Measurements from ENCODE around the gene DSCAM.
"Not testable (repeated sequence)": the region's sequence is repeated elsewhere in the genome, so short reads cannot be mapped to it uniquely, and the experiment has no call there.

The DSCAM gene

DNA sequence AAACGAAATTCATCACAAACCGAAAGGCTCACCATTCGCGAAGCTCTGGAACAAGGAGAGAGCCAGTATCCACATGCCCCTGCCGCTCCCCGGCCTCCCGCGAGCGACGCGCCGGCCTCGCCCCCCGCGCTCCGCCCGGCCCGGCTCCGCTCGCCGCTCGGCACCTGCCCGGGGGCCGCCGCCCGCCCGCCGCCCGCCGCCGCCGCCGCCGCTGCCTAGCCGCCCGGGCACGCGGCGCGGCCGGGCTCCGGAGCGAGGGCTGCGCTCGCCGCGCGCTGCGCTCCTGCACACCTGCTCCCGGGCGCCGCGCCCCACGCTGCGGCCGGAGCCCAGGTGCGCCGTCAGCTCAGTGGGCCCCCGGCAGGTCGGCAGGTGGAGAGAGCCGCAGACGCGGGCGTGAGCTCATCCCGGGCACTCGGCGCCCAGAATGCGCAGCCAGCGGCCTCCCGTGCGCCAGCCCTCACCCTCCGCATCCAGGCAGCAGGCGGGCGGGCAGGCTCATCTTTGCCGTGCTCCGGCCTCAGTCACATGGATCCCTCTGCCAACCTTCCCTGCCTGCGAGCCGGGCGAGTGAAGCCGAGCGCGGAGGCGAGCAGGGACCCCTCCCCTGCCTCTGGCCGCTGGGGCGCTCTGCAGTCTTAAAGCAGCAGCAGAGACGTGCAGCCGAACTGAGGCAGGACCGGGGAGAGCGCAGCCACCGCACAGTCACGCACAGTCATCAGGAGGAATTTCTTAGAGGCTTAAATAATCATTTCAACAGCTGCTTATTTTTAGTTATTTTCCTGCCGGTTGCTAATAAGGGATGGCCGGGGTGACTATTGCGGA, at the start of gene DSCAM:
Gene DSCAM, minus strand, starts transcription at position 572 of the 825 bp plus-strand sequence. Its CDS starts 497 bp downstream, at position 75.
- DNase-seq: no peak

- not testable (repeated sequence) for DNase-seq
Measured at GRCh38 chr21:40895697-40896096, 48.7 kb upstream of the DSCAM start.

GRCh38 chr21:40886931-40887330, 40.0 kb upstream of the DSCAM start:
- no peak for DNase-seq

- no peak for DNase-seq
Measured at GRCh38 chr21:40886006-40886405, 39.0 kb upstream of the DSCAM start.

DNA sequence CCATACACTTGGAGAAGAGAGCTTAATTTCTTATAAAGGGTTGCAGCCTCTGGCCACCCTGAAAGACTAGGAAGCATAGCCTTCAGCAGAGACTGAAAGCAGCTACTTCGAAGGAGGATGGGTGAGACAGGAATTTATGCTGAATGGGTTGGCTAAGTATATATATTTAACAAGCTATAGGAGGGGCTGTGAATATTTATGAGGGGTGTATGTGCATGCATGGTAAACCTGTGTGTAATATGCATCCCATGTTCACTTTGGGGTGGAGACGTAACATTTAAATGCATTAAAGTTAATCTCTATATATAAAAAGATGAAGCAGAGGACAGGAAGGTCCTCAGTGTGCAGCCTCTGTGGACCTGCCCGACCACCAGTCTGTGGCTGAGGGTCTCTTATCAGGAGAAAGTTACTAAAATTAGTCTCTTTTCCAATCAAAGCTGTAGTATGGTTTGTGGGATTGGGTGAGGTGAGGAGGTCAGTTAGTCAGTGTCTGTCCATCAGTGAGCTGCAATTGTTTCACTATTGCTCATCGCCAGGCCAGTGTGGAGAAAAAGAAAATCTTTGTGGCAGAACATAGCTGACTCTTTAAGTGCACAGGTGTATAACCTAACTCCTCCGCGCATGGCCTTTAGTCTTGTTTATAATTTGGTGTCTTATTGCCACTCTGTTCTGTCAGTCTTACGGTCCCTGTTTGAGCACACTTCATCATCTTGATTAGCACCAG, 35.4 kb upstream of the DSCAM start:
- no peak for DNase-seq

DNA sequence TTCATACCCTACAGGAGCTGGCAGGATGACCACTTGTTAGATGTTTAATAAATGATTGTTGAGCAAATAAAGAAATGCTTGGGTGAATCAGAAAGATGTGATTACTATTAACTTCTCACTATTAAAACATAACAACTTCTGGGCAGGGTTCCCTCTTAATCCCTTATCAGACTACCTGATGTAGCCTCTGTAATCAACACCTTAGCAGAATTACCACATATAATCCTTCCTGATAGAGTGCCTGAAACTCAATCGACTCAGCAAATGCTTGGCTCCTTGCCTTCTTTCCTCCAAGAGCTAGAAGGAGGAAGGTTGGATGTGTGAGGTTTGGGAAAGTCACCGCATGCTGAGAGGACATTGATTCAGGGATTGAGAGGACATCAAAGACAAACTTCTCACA, 34.8 kb upstream of the DSCAM start:
- no peak for DNase-seq

DNA sequence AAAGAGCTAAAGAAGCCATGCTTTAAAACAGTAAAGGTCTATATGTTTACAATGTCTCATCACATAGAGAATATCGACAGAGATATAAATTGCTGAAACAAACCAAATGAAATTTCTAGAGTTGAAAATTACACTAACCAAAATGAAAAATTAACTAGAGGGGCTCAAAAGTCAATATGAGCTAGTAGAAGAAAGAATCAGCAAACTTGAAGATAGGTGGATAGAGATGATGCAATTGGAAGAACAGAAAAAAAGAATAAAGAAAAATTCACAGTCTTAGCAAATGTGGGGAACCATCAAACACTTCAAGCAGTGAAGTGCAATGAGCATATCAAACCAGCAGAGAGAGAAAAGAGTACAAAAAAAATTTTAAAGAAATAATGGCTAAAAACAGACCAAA, 24.1 kb upstream of the DSCAM start:
- no peak for DNase-seq

DNA sequence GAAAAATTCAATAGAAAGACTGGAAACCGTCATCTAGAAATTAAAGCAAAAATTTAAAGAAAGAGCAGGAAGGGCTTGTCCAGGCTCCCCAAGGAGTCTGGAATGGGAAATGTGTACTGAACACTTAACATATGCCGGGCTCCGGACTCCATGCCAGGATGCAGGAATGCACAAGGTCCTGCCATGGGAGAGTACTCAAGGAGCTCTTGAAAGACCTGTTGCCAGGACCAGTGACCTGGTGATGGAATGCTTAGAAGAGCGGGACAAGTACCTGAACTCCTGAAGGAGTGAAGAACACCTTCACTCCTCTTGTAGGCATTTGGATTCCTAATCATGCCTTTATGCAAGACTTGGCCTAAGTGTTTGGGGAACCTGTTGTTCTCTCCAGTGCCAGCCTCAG, 16.9 kb upstream of the DSCAM start:
- no peak for DNase-seq

GRCh38 chr21:40858517-40858916, 11.6 kb upstream of the DSCAM start:
- DNase-seq: no peak

- no peak for DNase-seq
Measured at GRCh38 chr21:40853956-40854688, 7.2 kb upstream of the DSCAM start.

DNA sequence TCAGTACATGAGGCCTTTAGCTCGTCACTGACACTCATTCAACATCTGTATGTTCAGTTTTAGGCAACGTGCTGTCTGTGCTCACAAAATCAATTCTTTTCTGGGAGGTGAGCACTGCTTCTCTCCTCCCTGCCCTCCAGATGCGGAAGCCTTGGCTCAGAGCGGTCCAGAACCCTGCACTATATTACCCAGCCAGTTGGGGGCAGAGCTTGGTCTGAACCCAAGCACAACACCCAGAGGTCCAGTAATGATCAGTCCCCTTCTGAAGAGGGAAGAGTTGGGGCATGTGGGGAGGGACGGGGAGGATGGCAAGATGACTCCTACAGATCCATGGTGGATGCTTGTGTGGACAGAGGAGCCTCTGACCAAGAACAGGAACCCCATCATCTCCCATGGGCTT, 5.6 kb upstream of the DSCAM start:
- no peak for DNase-seq

GRCh38 chr21:40851749-40852148, 4.8 kb upstream of the DSCAM start:
- DNase-seq: no peak

DNA sequence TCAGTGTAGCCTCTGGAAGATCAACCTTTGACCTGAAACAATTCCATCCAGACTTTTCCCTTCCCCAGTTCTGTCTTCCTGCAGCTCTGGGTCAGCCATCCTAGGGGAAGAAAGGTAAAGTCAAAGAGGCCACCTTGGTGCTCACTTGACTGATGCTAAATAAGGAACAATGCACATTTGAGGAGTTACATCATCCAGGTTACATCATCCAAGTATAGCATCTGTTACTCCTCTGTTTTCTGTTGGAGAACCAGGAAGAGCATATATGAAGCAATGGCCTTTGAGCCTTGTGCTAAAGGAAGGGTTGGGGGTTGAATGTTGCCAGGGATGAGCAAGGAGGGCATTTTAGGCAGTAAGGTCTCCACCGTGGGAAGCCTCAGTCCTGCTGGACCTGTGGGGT, 3.1 kb upstream of the DSCAM start:
- DNase-seq: no peak

GRCh38 chr21:40847951-40848350, 993 bp upstream of the DSCAM start:
- no peak for DNase-seq

GRCh38 chr21:40846103-40846502, 855 bp downstream of the DSCAM start:
- no peak for DNase-seq

DNA sequence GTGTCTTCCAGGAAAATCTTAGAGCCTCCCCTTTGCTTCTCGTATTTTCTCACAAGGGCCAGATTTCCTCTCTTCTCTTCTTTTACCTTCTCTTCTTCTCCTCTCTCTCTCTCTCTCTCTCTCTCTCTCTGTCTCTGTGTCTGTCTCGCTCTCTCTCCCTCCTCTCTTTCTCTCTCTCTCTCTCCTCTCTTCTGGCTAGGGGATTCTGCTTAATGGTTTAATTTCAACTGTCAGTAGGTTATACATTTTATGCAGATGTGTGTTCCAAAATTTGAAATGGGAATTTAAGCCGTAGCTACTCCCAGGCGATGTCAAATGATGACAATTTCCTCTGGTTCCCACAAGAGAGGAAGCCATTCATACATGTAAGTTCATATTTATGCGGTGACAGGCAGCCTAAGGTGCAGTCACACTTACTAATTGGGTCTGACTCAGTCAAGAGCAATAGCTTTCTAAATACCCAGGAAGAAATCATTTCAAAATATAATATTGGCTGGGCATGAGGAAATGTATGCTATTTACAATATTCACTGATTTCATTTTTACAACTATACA, 1.4 kb downstream of the DSCAM start:
- no peak for DNase-seq

DNA sequence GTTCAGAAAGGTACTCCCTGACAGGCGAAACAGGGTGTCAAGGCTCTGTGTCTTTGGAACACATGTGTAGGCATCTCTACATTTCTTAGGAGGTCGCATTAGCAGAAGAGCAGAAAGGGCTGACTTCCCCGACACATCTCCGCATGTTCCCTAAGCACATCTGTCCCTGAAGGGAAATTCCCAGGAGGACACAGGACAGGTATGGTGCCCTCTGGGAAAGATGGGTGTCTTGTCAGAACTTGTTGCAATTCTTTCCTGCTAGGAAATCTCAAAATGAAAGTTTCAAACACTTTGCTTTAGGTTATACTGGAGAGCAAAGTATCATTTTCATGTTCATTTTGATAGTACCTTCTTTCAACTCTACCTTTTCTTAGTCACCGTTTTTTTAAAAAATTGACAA, 2.0 kb downstream of the DSCAM start:
- DNase-seq: no peak

GRCh38 chr21:40842197-40842552, 4.8 kb downstream of the DSCAM start:
- no peak for DNase-seq

GRCh38 chr21:40841524-40842196, 5.3 kb downstream of the DSCAM start:
- DNase-seq: no peak

- no peak for DNase-seq
Measured at GRCh38 chr21:40840401-40841125, 6.4 kb downstream of the DSCAM start.

- DNase-seq: no peak
Measured at GRCh38 chr21:40839521-40839920, 7.4 kb downstream of the DSCAM start.

- no peak for DNase-seq
Measured at GRCh38 chr21:40837456-40837855, 9.5 kb downstream of the DSCAM start.

Measured in SIG-M5 (cell line).